Ramos (cell line): ENCODE measurements around the gene PGM2L1.
"Not testable (repeated sequence)": the region's sequence is repeated elsewhere in the genome, so short reads cannot be mapped to it uniquely, and the experiment has no call there.

ENCODE experiments used
- in situ Hi-C: fragments of 300-500 bp; cut with MboI; formaldehyde crosslinking; loops from one replicate; pipeline ENCODE4 v1.14.3; 2022; ENCODE audit warnings: low sequenced_read_pairs; ENCODE audit not compliant: unreplicated experiment

PGM2L1 gene

GRCh38 chr11:74403607-74404321 lies 5.5 kb upstream of the PGM2L1 start:
- in situ Hi-C loops, result no loop called here

- in situ Hi-C loops, result no loop called here
Observed at GRCh38 chr11:74400606-74401005, 2.4 kb upstream of the PGM2L1 start.

GRCh38 chr11:74397501-74398243 lies 561 bp downstream of the PGM2L1 start:
- in situ Hi-C loops, result no loop called here

GRCh38 chr11:74392256-74392655 lies 6.0 kb downstream of the PGM2L1 start:
- in situ Hi-C loops, result no loop called here

GRCh38 chr11:74391193-74391592 lies 7.0 kb downstream of the PGM2L1 start:
- in situ Hi-C loops, result no loop called here

GRCh38 chr11:74390697-74391096 lies 7.5 kb downstream of the PGM2L1 start:
- in situ Hi-C loops, result no loop called here

GRCh38 chr11:74388678-74389327 lies 9.4 kb downstream of the PGM2L1 start:
- in situ Hi-C loops, result no loop called here

- in situ Hi-C loops, result no loop called here
Observed at GRCh38 chr11:74384641-74385040, 13.6 kb downstream of the PGM2L1 start.

GRCh38 chr11:74380746-74381439 lies 17.3 kb downstream of the PGM2L1 start:
- in situ Hi-C loops, result no loop called here

GRCh38 chr11:74377689-74378088 lies 20.5 kb downstream of the PGM2L1 start:
- in situ Hi-C loops, result no loop called here

GRCh38 chr11:74373382-74373781 lies 24.9 kb downstream of the PGM2L1 start:
- in situ Hi-C loops, result no loop called here

GRCh38 chr11:74371269-74372052 lies 26.8 kb downstream of the PGM2L1 start:
- in situ Hi-C loops, result no loop called here

- in situ Hi-C loops, result no loop called here
Observed at GRCh38 chr11:74370123-74370522, 28.1 kb downstream of the PGM2L1 start.

GRCh38 chr11:74367881-74368280 lies 30.4 kb downstream of the PGM2L1 start:
- in situ Hi-C loops, result no loop called here

- in situ Hi-C loops, result no loop called here
Observed at GRCh38 chr11:74366576-74366975, 31.7 kb downstream of the PGM2L1 start.

- in situ Hi-C loops, result not testable (repeated sequence)
Observed at GRCh38 chr11:74365805-74366204, 32.4 kb downstream of the PGM2L1 start.

- in situ Hi-C loops, result no loop called here
Observed at GRCh38 chr11:74357449-74357848, 40.8 kb downstream of the PGM2L1 start.

GRCh38 chr11:74355626-74356025 lies 42.6 kb downstream of the PGM2L1 start:
- in situ Hi-C loops, result no loop called here

GRCh38 chr11:74354036-74354435 lies 44.2 kb downstream of the PGM2L1 start:
- in situ Hi-C loops, result no loop called here

GRCh38 chr11:74347381-74347780 lies 50.9 kb downstream of the PGM2L1 start:
- in situ Hi-C loops, result no loop called here
